AG10803 (cell line): ENCODE results near the gene PTPRR.

Source experiments
- DNase-seq: peaks from one replicate; pipeline ENCODE4 v3.0.0; 2010; ENCODE audit warnings: low read depth
- H3K4me3 ChIP-seq: 2 replicates; pipeline ENCODE4 v1.5.1; 2011; ENCODE audit warnings: mild to moderate bottlenecking, low read length, control low read depth
- TF ChIP-seq, protein P1 (sequence below): conservative IDR thresholded peaks from 2 replicates; pipeline ENCODE4 v1.5.1; 2011; ENCODE audit warnings: mild to moderate bottlenecking, low read length, control low read depth, inconsistent platforms

PTPRR gene, protein sequence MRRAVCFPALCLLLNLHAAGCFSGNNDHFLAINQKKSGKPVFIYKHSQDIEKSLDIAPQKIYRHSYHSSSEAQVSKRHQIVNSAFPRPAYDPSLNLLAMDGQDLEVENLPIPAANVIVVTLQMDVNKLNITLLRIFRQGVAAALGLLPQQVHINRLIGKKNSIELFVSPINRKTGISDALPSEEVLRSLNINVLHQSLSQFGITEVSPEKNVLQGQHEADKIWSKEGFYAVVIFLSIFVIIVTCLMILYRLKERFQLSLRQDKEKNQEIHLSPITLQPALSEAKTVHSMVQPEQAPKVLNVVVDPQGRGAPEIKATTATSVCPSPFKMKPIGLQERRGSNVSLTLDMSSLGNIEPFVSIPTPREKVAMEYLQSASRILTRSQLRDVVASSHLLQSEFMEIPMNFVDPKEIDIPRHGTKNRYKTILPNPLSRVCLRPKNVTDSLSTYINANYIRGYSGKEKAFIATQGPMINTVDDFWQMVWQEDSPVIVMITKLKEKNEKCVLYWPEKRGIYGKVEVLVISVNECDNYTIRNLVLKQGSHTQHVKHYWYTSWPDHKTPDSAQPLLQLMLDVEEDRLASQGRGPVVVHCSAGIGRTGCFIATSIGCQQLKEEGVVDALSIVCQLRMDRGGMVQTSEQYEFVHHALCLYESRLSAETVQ

DNA sequence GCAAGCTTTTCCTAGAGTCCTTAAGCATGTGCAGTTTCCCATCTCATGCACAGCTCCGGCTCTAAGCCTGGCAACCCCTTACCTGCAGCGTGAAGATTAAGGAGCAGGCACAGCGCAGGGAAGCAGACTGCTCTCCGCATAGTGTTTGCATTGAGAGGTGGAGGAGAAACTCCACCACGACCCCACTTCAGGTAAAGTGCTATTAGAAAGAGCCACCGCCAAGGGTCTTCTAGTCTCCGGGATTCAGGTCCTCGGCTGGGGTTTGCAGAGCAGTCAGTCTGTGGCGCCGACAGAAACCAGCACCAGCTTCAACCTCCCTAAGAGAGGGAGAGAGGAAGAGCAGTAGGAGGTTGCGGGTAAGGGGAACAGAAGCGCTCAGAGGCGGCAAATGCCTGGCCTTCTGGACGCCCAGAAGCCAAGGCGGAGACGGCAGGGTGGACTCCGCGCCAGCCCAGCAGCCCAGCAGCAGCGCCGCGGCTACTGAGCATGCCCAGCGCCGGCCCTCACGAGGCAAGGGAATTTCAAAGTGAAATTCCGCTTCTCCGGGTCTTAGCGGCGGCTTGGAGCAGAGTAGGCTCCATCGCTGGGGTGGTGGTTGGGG, at the start of gene PTPRR:
TSS of gene PTPRR (minus strand) at position 488 of the 601 bp plus-strand sequence. CDS start at position 140, 348 bp downstream.
- DNase-seq: no peak
- TF ChIP-seq, protein P1, sequence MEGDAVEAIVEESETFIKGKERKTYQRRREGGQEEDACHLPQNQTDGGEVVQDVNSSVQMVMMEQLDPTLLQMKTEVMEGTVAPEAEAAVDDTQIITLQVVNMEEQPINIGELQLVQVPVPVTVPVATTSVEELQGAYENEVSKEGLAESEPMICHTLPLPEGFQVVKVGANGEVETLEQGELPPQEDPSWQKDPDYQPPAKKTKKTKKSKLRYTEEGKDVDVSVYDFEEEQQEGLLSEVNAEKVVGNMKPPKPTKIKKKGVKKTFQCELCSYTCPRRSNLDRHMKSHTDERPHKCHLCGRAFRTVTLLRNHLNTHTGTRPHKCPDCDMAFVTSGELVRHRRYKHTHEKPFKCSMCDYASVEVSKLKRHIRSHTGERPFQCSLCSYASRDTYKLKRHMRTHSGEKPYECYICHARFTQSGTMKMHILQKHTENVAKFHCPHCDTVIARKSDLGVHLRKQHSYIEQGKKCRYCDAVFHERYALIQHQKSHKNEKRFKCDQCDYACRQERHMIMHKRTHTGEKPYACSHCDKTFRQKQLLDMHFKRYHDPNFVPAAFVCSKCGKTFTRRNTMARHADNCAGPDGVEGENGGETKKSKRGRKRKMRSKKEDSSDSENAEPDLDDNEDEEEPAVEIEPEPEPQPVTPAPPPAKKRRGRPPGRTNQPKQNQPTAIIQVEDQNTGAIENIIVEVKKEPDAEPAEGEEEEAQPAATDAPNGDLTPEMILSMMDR: no peak

DNA sequence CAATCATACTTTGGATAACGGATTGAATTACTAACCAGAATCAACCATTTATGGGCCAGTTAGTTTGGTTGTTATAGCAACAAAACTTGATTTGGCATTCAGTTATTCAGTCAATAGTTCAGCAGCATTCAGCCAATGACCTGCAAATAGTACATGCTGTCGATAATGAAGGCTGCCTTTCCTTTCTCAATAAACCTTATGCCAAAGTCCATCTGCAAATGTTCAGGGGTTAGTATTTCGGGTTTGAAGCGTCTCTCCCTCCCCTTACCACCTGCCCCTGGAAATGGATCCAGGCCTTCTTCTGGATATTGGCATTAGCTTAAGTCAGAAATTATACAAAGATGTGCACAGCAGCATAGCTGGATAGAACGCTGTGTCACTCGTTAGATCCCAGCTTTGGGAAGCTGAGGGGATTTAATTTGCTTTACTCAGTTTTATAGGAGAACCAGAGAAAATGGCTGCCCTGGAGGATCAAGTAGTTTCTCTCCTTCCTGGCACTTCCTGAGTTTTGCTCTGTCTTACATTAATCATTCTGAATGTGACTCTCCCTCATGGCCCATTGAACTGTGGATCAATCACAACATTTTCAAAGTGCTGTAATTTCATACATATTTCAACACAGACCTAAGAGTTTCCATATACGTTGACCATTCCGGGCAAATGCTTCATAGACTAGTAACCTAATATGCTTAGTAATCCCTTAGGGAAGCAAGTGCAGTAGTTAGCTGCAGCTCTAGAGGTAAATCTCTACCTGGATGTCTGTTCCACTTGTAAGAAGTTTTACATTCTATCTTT, 46.7 kb upstream of the PTPRR start:
- H3K4me3 ChIP-seq: no peak overlapping the region
- no peak for DNase-seq
- TF ChIP-seq, protein P1: no peak

More for the DNA sequence above, at the start of gene PTPRR:
- no peak within 1 kb of the TSS for H3K4me3 ChIP-seq

DNA sequence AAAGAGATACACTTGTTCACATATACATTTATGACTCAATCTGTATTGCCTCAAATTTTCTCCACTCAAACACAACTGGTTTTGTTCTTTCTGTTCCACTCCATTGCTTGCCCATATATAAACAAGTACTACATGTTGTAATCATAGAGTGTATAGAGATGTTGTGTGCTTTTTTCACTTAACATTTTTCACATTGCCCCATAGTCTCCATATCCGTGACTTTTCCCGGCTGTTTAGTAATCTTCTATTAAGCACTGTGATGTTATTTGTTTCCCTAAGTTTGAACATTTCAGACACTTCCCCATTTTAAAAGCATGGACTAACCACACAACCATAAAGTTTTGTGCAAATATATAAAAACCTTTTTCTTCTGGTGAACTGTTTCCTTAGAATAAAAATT, 45.5 kb upstream of the PTPRR start:
- no peak for DNase-seq
- TF ChIP-seq, protein P1: no peak
- H3K4me3 ChIP-seq: no peak overlapping the region

DNA sequence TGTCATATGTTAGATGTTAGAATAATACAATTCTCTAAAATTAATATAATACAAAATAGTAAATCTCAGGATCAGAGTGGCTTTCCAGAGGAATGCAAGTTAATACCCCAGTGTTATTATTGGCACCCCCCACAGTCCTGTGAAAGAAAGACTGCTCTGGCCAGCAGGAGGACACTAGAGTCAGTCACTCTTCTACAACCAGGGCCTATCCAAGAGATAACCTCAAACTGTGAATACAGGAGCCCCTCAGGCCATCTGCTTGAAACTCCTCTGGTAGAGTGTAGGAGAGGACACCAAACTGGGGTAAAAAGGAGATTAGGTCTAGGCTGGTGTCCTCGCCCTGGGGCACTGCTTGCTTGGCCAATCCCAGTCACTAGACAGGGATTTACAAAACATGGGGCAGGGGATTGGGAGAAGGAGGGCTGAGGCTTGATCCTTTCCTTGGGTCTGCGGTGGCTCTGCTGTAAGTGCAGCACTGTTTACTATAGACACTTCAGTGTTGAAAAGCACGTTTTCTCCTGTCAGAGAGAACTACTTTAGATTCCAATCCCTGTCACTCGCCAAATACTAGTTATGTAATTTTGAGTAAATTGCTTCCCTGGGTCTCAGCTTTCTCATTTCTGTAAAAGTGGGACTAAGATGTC, 44.5 kb upstream of the PTPRR start:
- H3K4me3 ChIP-seq: no peak overlapping the region
- DNase-seq: no peak
- TF ChIP-seq, protein P1: no peak

DNA sequence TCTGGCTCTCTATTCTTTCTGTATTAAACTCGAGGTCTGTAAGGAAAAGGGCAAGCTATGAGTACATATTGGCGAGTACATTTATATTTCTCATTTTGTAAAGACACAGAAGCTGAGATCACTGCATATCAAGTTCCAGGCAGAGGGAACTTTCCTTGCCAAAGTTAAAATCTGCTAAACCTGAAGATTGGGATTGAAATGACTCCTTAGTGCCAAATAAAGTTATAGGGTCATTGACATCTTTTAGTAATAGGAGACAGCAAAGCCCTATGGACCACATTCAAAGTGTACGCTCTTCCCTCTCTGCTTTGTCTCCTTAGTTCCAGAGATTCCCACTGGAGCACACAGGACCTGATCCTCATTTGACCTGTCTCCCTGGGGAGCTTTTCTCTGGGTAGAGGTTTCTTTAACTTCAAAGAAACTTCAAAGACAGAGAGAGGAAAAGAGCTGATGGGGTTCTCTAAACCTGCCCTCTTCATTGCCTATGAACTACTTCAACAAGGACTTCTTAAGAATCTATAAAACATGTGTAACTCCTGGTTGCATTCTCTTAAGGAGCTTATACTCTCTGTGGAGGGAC, 42.6 kb upstream of the PTPRR start:
- no peak for DNase-seq
- TF ChIP-seq, protein P1: no peak
- H3K4me3 ChIP-seq: no peak overlapping the region

DNA sequence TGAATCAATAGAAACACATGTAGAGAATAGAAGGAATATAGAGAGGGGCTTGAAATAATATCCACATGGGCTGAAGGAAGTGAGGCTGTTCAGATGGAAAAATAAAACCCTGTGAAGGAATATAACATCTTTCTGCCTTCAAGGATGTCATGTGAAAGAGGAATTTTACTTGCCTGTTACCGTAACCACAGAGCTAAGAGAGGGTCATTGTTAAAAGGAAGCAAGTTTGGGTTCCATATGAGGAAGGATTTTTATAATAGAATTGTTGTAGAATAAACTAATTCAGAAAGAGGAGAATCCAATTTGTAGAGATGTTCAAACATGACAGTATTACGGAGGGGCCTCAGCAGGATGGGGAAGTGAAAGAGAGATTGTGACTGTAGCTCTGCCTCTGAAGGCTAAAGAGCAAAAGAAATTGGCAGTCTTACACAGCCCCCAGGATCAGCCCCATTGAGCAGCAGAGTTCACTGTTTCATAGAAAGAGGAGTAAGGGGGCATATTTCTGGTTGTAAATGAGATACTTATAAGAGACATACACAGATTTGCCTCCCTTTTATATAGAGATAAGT, 41.8 kb upstream of the PTPRR start:
- H3K4me3 ChIP-seq: no peak overlapping the region
- TF ChIP-seq, protein P1: no peak

More for the DNA sequence above, 41.8 kb upstream of the PTPRR start:
- DNase-seq: no peak
